ENCODE data around the gene DOCK3. TPM values are rescaled to one million over a fixed set of nuclear protein-coding genes. Genes with fewer than 3 reads are reported as not detected.
A peak's percentile ranks its signal among the peaks of the same experiment; 100 is the strongest.

DOCK3 gene
- total RNA-seq, 1 donor from 2014 or later = 2.7 TPM

DNA sequence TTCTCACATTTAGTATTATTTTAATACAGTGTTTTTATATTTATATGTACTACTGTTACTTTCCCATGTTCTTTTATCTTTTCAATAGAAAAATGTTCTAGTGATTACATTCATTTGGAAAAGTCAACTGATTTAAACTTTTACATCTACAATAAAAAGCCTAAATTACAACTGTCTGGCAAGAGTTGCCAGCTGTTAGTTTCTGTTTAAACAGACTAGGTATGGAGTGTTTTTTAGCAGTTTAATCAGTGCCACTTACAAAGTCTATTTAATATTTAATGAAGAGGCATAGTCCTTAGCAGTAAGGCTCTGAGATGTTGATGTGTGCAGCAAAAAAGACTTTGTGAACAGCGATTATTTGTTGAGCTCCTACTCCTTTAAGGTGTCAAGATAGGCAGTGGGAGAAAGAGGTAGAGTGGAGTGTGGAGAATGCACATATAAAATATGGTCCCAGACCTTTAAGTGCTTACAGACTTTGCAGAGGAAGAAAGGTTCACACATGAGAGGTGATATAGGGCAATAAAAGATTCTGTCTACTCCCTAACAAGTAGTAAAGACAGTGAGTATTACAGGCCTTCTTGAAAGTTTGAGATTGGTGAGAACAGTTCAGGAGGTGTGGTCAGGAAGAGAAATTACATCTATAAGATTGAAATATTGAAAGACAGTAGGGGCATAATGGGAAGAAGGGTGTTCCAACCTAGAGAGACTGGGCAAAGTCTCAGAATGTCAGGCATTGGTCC, 320.5 kb downstream of the DOCK3 start:
- no peaks in the 10 kb centered on the region for H3K4me1 ChIP-seq
- H3K27me3 ChIP-seq = no peaks in the 10 kb centered on the region
- no peak for DNase-seq
- H3K4me3 ChIP-seq = no peak overlapping the region
- TF ChIP-seq, protein P1, sequence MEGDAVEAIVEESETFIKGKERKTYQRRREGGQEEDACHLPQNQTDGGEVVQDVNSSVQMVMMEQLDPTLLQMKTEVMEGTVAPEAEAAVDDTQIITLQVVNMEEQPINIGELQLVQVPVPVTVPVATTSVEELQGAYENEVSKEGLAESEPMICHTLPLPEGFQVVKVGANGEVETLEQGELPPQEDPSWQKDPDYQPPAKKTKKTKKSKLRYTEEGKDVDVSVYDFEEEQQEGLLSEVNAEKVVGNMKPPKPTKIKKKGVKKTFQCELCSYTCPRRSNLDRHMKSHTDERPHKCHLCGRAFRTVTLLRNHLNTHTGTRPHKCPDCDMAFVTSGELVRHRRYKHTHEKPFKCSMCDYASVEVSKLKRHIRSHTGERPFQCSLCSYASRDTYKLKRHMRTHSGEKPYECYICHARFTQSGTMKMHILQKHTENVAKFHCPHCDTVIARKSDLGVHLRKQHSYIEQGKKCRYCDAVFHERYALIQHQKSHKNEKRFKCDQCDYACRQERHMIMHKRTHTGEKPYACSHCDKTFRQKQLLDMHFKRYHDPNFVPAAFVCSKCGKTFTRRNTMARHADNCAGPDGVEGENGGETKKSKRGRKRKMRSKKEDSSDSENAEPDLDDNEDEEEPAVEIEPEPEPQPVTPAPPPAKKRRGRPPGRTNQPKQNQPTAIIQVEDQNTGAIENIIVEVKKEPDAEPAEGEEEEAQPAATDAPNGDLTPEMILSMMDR (IDR thresholded peaks at IDR 0.05) = no peak
- no peak for ATAC-seq
- no peak overlapping the region for H3K27ac ChIP-seq
- H3K9me3 ChIP-seq = no peaks in the 10 kb centered on the region
- no peaks in the 10 kb centered on the region for H3K36me3 ChIP-seq
- intact Hi-C loops (cut with DNase I) = no loop called here

DNA sequence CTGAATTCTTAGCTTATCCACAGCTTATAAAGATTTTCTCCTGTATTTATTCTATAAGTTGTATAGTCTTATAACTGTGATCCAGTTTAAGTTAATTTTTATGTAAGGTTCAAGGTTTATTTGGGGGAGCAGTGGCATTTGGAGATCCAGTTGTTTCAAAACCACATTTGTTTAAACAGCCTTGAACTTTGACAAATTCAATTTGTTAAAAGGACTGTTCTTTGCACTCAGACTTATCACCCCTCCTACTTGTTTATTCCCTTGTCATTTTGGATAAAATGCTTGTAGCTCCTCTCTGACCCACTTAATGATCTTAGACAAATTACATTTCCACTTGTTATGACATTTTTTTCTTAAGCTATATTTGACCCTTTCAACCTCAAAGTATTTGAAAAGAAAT, 327.8 kb downstream of the DOCK3 start:
- no peak for ATAC-seq
- Histone ChIP-seq H3K4me1 (no peaks in the 10 kb centered on the region), H3K36me3 (no peaks in the 10 kb centered on the region), H3K4me3 (no peak overlapping the region), H3K27ac (no peak overlapping the region), H3K9me3 (no peaks in the 10 kb centered on the region), H3K27me3 (no peaks in the 10 kb centered on the region)
- TF ChIP-seq, protein P1 (IDR thresholded peaks at IDR 0.05) = no peak
- intact Hi-C loops (cut with DNase I) = no loop called here
- no peak for DNase-seq

DNA sequence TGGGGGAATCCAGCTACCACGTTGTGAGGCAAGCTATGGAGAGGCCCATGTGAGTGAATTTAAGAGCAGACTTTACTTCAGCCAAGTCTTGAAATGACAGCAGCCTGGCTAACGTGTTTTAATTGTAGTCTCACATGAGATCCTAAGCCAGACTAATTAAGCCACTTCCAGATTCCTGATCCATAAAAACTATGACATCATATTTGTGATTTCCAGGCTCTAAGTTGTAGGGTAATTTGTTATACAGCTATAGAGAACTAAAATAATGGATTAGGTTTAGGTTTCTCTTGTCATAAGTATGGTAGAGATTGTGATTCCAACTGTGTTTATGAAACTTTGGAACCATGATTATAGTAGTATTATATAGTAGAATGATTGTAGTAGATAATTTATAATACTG, 329.5 kb downstream of the DOCK3 start:
- Histone ChIP-seq H3K4me3 (no peak overlapping the region), H3K4me1 (no peaks in the 10 kb centered on the region), H3K27me3 (no peaks in the 10 kb centered on the region), H3K27ac (no peak overlapping the region), H3K9me3 (no peaks in the 10 kb centered on the region), H3K36me3 (no peaks in the 10 kb centered on the region)
- ATAC-seq (no peak), DNase-seq (no peak)
- intact Hi-C loops (cut with DNase I) = no loop called here
- TF ChIP-seq, protein P1 (IDR thresholded peaks at IDR 0.05) = no peak

DNA sequence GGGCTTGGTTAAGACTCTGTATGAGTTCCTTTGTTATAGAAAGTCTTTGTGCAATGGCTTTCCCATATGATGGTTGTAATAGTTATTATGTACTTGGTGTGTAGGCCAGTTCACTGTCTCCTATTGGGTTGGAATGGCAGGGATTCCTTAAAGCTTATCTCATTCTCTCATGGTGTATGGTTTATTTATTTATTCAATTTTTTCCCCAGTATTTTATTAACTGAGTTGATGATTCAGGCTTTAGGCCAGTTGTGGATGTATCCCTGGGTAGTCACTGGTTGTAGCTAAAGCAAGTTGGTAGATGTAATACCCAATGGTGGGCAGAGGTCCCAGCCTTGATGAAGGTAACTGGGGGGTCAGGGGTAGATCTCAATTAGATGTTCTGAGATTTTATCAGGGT, 349.4 kb downstream of the DOCK3 start:
- Histone ChIP-seq H3K36me3 (no peaks in the 10 kb centered on the region), H3K27ac (no peak overlapping the region), H3K27me3 (no peaks in the 10 kb centered on the region), H3K4me3 (no peak overlapping the region), H3K4me1 (no peaks in the 10 kb centered on the region), H3K9me3 (no peaks in the 10 kb centered on the region)
- TF ChIP-seq, protein P1 (IDR thresholded peaks at IDR 0.05) = no peak
- intact Hi-C loops (cut with DNase I) = no loop called here
- DNase-seq (no peak), ATAC-seq (no peak)

DNA sequence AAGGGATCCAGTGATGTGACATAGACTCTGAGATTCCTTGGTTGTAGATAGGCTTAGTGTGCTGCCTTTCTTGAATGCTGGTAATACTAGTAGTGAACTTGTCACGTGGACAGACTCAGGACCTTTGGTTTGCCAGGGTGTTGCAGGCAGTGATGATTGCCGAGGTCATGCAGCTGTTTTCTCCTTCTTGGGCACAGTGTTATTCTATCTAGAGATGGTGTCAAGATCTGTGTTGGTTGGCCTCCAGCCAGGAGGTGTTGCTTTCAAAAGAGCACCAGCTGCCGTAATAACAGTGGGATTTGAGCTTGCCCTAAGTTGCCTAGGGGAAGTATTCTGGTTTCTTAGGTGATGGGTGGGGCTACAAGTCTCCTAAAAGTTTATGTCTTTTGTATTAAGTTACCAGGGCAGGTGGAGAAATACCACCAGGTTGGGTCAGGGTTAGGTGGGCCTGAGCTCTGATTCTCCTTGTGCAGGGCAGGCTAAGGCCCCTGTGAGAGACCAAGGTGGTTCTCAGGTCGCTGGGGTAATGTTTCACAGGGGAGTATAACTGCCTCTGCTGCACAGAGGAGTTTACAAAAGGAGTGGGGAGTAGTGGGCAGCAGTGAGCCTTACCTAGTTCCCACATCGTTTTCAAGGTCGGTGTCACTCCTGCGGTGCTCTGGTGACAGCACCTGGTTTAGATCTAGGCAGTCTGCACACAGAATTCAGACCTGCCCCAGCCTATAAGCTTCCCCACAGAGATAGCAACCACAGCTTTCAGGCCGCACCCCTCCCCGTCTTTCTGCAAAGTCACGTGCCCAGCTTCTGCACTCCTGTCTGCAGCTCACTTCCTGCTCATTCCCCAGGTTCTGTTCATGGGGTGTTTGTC, 350.3 kb downstream of the DOCK3 start:
- peak; percentile 76 for ATAC-seq
- Histone ChIP-seq H3K4me1 (no peaks in the 10 kb centered on the region), H3K36me3 (no peaks in the 10 kb centered on the region), H3K27me3 (no peaks in the 10 kb centered on the region), H3K27ac (no peak overlapping the region), H3K4me3 (no peak overlapping the region), H3K9me3 (no peaks in the 10 kb centered on the region)
- intact Hi-C loops (cut with DNase I) = no loop called here
- DNase-seq = no peak
- TF ChIP-seq, protein P1 (IDR thresholded peaks at IDR 0.05) = no peak
